Fibroblast of mammary gland (primary cell): ENCODE measurements around the gene TSGA10IP.

ENCODE experiments used
- DNase-seq: peaks from one replicate; pipeline ENCODE4 v3.0.0-alpha.2; 2010; ENCODE audit warnings: low read depth
- H3K4me3 ChIP-seq: 2 replicates; pipeline ENCODE4 v1.5.1; 2011; ENCODE audit warnings: low read depth, mild to moderate bottlenecking, low read length, moderate library complexity; ENCODE audit not compliant: control insufficient read depth
- CTCF ChIP-seq: conservative IDR thresholded peaks from 2 replicates; pipeline ENCODE4 v1.5.1; 2011; ENCODE audit warnings: low read depth, low read length, inconsistent platforms; ENCODE audit not compliant: control insufficient read depth, insufficient read depth

TSGA10IP gene

GRCh38 chr11:65907878-65908277, 37.4 kb upstream of the TSGA10IP start:
- no peak for DNase-seq
- no peak overlapping the region for H3K4me3 ChIP-seq
- no peak for TF ChIP-seq CTCF

GRCh38 chr11:65911682-65912568, 33.4 kb upstream of the TSGA10IP start:
- peak; percentile 38 for TF ChIP-seq CTCF
- H3K4me3 ChIP-seq = no peak overlapping the region
- DNase-seq = peak; percentile 91

DNA sequence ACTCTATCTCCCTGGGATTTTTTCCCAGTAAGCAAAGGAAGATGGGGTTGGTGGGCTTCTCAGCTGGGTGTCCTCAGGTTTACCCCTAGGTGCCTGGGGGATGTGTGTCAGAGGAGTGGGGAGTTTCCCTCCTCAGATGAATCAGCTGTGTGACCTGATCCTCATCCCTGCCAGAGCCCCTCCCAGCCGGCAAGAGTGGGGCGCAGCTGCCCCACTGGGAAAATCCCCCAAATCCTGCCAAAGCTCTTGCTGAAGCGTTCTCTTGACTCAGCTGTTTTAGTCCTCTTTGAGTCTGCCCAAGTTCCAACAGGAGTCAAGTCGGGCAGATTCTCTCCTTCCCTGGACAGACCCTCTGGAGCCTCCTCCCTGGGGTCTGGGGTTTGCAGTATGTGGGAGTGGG, 32.4 kb upstream of the TSGA10IP start:
- DNase-seq = peak; percentile 83
- H3K4me3 ChIP-seq = no peak overlapping the region
- no peak for TF ChIP-seq CTCF

DNA sequence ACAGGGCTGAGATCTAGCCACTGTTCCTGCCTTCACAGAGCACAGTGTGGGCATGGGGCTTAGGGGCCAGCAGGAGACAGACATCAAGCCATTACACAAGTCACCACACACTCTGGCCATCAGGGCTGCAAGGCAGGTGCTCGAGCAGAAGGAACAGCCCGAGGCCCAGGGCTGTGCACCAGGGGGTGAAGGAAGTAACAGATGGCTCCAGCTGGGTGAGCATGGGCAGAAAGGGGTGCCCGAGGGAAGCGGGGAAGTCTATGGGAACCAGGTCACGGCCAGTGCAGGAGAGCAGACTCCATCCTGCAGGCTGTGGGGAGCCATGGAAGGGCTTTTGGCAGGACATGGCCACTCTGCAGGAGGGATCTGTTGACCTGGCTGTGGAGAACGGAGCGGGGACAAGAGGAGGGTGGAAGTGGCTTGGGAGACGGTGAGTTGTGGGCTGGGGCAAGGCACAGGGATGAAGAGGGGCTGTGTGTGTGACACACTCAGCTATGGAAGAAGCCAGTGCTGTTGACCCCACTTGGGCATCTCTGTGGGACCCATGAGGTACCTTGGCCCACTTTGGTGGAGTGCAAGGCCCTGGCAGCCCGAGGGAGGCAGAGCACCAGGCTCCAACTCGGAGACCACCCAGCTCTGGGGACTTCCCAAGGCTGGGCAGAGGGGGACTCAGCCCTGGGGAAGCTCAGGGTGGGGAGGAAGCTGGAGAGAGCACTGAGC, 30.0 kb upstream of the TSGA10IP start:
- no peak for TF ChIP-seq CTCF
- peak overlapping the region; percentile 17 for H3K4me3 ChIP-seq
- DNase-seq = no peak

GRCh38 chr11:65915821-65916251, 29.4 kb upstream of the TSGA10IP start:
- peak; percentile 98 for DNase-seq
- H3K4me3 ChIP-seq = peak overlapping the region; percentile 85
- TF ChIP-seq CTCF = no peak

- no peak for DNase-seq
- TF ChIP-seq CTCF = no peak
- peak overlapping the region; percentile 85 for H3K4me3 ChIP-seq
Observed at GRCh38 chr11:65916391-65916790, 28.9 kb upstream of the TSGA10IP start.
